K562 (cell line): Measurements from ENCODE around the gene DIO3. TPM values are rescaled to one million over a fixed set of nuclear protein-coding genes. Genes with fewer than 3 reads are reported as not detected.

ENCODE experiments used
- ATAC-seq: fragments of 200-7000 bp; cut with Tn5 transposase; 3 replicates; pipeline ENCODE4 v1.9.1; 2020; ENCODE audit warnings: moderate library complexity
- BruUV-seq: library from RNA; stranded (reverse); fragments of 400-500 nt; replicated peaks from 2 replicates; lab custom pipeline; 2021; lab: Mats Ljungman, UMichigan
- CTCF ChIA-PET: fragments of 300-600 bp; formaldehyde crosslinking; extraction: SDS; loops from one replicate; lab custom pipeline; 2021; ENCODE audit warnings: low intra/inter-chr PET ratio; lab: Yijun Ruan, JAX
- POLR2A ChIA-PET: fragments of 300-600, 350-650 bp; sonication (Branson Sonifier 250); formaldehyde crosslinking; extraction: SDS; loops from one replicate; lab custom pipeline; 2021; ENCODE audit warnings: antibody characterized with exemption, inconsistent platforms; lab: Yijun Ruan, JAX
- DNase-seq, 4 experiments: peaks; one replicate each; pipeline versions ENCODE4 v3.0.0 to v3.0.0-alpha.2; 2011 to 2018; ENCODE audit warnings: low spot score in 3 of 4, mixed read lengths in 3 of 4; ENCODE audit errors: extremely low read depth in 1 of 4
- FAIRE-seq: peaks from 2 replicates; lab custom pipeline; 2011; peaks lifted over from hg19 to GRCh38; lab: Jason Lieb, UNC
- H2AFZ ChIP-seq: 2 replicates; pipeline ENCODE4 v1.6.0; 2011; ENCODE audit warnings: low read depth, low read length, control low read depth, inconsistent platforms
- H3K27ac ChIP-seq: fragments of 200-600 bp; 3 replicates; pipeline ENCODE4 v1.8.0; 2011; ENCODE audit warnings: low read depth, mild to moderate bottlenecking, control low read depth, inconsistent platforms, low read length, moderate library complexity, mixed read lengths; ENCODE audit errors: extremely low read depth
- H3K27me3 ChIP-seq, 2 experiments: fragments of 300-600 bp in 1 of 2; 2 replicates in 1 of 2; 3 replicates in 1 of 2; pipeline versions ENCODE4 v1.6.0 to v1.8.0; 2011; ENCODE audit warnings: inconsistent platforms in 2 of 2, low read length in 2 of 2, mild to moderate bottlenecking in 1 of 2, mixed read lengths in 1 of 2, moderate library complexity in 1 of 2; ENCODE audit not compliant: control insufficient read depth in 2 of 2, insufficient read depth in 2 of 2
- H3K36me3 ChIP-seq: fragments of 300-600 bp; 3 replicates; pipeline ENCODE4 v1.8.0; 2011; ENCODE audit warnings: mild to moderate bottlenecking, low read length, inconsistent platforms; ENCODE audit not compliant: control insufficient read depth, insufficient read depth
- H3K4me1 ChIP-seq, 2 experiments: fragments of 200-600 bp in 1 of 2; replicated peaks in 1 of 2; 2 replicates in 1 of 2; 3 replicates in 1 of 2; pipeline versions ENCODE4 v1.5.1 to v1.8.0; 2011; ENCODE audit warnings: inconsistent platforms in 2 of 2, low read length in 2 of 2, mild to moderate bottlenecking in 1 of 2, mixed read lengths in 1 of 2, moderate library complexity in 1 of 2; ENCODE audit not compliant: control insufficient read depth in 2 of 2, insufficient read depth in 2 of 2
- H3K4me2 ChIP-seq: 2 replicates; pipeline ENCODE4 v1.6.1; 2011; ENCODE audit warnings: low read length, control low read depth, inconsistent platforms, mixed read lengths; ENCODE audit not compliant: insufficient read depth
- H3K4me3 ChIP-seq: fragments of 200-600 bp; sonication (generic), shearing (Covaris generic); 2 replicates; pipeline ENCODE4 v1.5.1; 2016; ENCODE audit warnings: control low read depth, inconsistent platforms
- H3K79me2 ChIP-seq: fragments of 200-600 bp; 3 replicates; pipeline ENCODE4 v1.8.0; 2011; ENCODE audit warnings: low read length, inconsistent platforms; ENCODE audit not compliant: control insufficient read depth, insufficient read depth
- H3K9ac ChIP-seq, 2 experiments: 2 replicates each; pipeline versions ENCODE4 v1.6.0 to v1.6.1; 2011; ENCODE audit warnings: low read depth in 2 of 2, low read length in 2 of 2, control low read depth in 1 of 2, inconsistent platforms in 1 of 2, mild to moderate bottlenecking in 1 of 2, mixed read lengths in 1 of 2; ENCODE audit not compliant: insufficient read depth in 1 of 2
- H3K9me1 ChIP-seq: one replicate; pipeline ENCODE4 v1.6.0; 2011; ENCODE audit warnings: inconsistent platforms, mild to moderate bottlenecking, low read length, moderate library complexity; ENCODE audit not compliant: control insufficient read depth, insufficient read depth
- H3K9me3 ChIP-seq: replicated peaks from 2 replicates; pipeline ENCODE4 v1.5.1; 2011; ENCODE audit warnings: low read depth, low read length, inconsistent platforms; ENCODE audit not compliant: control insufficient read depth, insufficient read depth
- H4K20me1 ChIP-seq: replicated peaks from 2 replicates; pipeline ENCODE4 v1.6.1; 2011; ENCODE audit warnings: low read length, inconsistent platforms, mixed read lengths; ENCODE audit not compliant: control insufficient read depth, insufficient read depth
- BCL6 ChIP-seq: fragments of 250-450 bp; sonication (Bioruptor Pico); IDR thresholded peaks from 2 replicates; pipeline ENCODE4 v1.4.0; 2020
- ELF4 ChIP-seq: fragments of 450-650 bp; formaldehyde crosslinking; IDR thresholded peaks from 2 replicates; pipeline ENCODE4 v1.4.0; 2022; ENCODE audit warnings: missing genetic modification characterization
- ESRRA ChIP-seq: fragments of 450-650 bp; IDR thresholded peaks from 2 replicates; pipeline ENCODE4 v1.6.1; 2014; ENCODE audit warnings: low read depth, mild to moderate bottlenecking, moderate library complexity, borderline replicate concordance
- HDAC3 ChIP-seq: fragments of 450-650 bp; IDR thresholded peaks from 2 replicates; pipeline ENCODE4 v1.6.1; 2018; ENCODE audit warnings: borderline replicate concordance, mild to moderate bottlenecking, moderate library complexity; ENCODE audit not compliant: partially characterized antibody
- HDAC6 ChIP-seq: IDR thresholded peaks from 2 replicates; pipeline ENCODE4 v1.6.1; 2012; ENCODE audit warnings: low read depth, mild to moderate bottlenecking, control low read depth, inconsistent platforms, low read length, moderate library complexity
- NR2C1 ChIP-seq, 2 experiments: fragments of 450-650 bp; IDR thresholded peaks; 2 replicates each; pipeline ENCODE4 v1.6.1; 2017; ENCODE audit warnings: mild to moderate bottlenecking in 2 of 2, antibody characterized with exemption in 1 of 2, inconsistent platforms in 1 of 2, missing compliant biosample characterization in 1 of 2, missing genetic modification characterization in 1 of 2
- POLR2H ChIP-seq: IDR thresholded peaks from 2 replicates; pipeline ENCODE4 v1.6.1; 2016; ENCODE audit warnings: missing genetic modification characterization, low read depth, mild to moderate bottlenecking, control low read depth, missing compliant biosample characterization, moderate library complexity
- PPARD ChIP-seq: fragments of 250-450 bp; sonication (Bioruptor Pico); IDR thresholded peaks from 2 replicates; pipeline ENCODE4 v1.8.0; 2022; ENCODE audit warnings: inconsistent platforms, mild to moderate bottlenecking, moderate library complexity
- SMC3 ChIP-seq: conservative IDR thresholded peaks from 2 replicates; pipeline ENCODE4 v1.6.1; 2011; ENCODE audit warnings: low read depth, low read length, improper control_type of control experiment; ENCODE audit not compliant: insufficient read depth
- WGBS: fragments of 100-300 bp; shearing (Covaris generic); methylation state at CpG from one replicate; pipeline ENCODE4 v1.1.6; 2016; ENCODE audit warnings: low coverage, mixed read lengths; ENCODE audit not compliant: insufficient coverage; ENCODE audit errors: missing lambda C conversion rate; 5-methylcytosine and 5-hydroxymethylcytosine counted together
- in situ Hi-C: fragments of 300-500 bp; cut with MboI; formaldehyde crosslinking; loops from 4 replicates; pipeline ENCODE4 v1.15.0; 2018; ENCODE audit warnings: inconsistent platforms, mixed read lengths
- intact Hi-C: fragments of 100-400 bp; cut with micrococcal nuclease; formaldehyde crosslinking; loops from 2 replicates; pipeline ENCODE4 v1.14.2; 2022
- polyA plus RNA-seq, 8 experiments: library from polyadenylated mRNA; depleted of rRNA in 4 of 8; stranded (reverse) in 5 of 8; unstranded in 3 of 8; fragments of >200 nt; fragmentation: Nextera tagmentation in 2 of 8; fragmentation: Illumina TruSeq in 1 of 8; extraction: Ambion mirVana in 2 of 8; extraction: Trizol in 1 of 8; gene quantifications; 2 replicates each; pipeline versions ENCODE4 v1.2.1 to v1.2.3, GENCODE V29; 2011 to 2014; ENCODE audit warnings: inconsistent platforms in 1 of 8, missing spikeins in 1 of 8
- total RNA-seq, 7 experiments: library from RNA; depleted of rRNA in 6 of 7; stranded (reverse); fragments of >200 nt in 6 of 7; fragmentation: Illumina TruSeq in 2 of 7; extraction: Trizol in 2 of 7; gene quantifications; 2 replicates each; pipeline versions ENCODE4 v1.2.1 to v1.2.3, GENCODE V29; 2011 to 2021; ENCODE audit warnings: low replicate concordance in 1 of 7
- TF ChIP-seq, protein P1 (sequence below): fragments of 450-650 bp; IDR thresholded peaks from 2 replicates; pipeline ENCODE4 v1.6.1; 2017; ENCODE audit warnings: mild to moderate bottlenecking, moderate library complexity
- TF ChIP-seq, protein P2 (sequence below): sonication (generic); formaldehyde crosslinking; IDR thresholded peaks from 2 replicates; pipeline ENCODE4 v1.8.0; 2022; ENCODE audit warnings: mild to moderate bottlenecking, missing genetic modification reagents
- TF ChIP-seq, protein P3 (sequence below): fragments of 250-450 bp; sonication (Bioruptor Pico); IDR thresholded peaks from 2 replicates; pipeline ENCODE4 v1.4.0; 2020; ENCODE audit warnings: mild to moderate bottlenecking, moderate library complexity

Gene DIO3
- total and polyA plus RNA-seq, 9 of the 15 experiments (the other 6 are each of a cell fraction or from before 2014, with no cell fraction given): not detected

DNA sequence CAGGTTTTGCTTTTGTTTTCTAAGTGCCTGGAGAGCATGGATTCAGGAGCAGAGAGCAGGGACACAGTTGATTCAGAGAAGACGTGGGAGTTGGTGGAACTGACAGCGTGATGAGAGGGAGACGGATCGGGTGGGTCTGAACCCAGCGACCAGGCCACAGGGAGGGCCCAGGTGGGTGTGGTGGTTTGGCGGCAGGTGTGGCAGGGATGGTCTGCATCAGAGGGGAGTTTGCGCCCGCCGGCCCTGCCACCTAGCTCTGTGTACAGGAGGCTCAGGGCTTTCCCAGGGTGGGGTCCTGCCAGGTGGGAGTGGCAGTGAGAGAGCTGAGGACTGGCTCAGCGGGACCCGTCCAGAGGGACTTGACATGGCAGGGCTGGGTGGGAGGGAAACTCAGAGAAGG, 33.3 kb upstream of the DIO3 start (continued):
- TF ChIP-seq, protein P1, sequence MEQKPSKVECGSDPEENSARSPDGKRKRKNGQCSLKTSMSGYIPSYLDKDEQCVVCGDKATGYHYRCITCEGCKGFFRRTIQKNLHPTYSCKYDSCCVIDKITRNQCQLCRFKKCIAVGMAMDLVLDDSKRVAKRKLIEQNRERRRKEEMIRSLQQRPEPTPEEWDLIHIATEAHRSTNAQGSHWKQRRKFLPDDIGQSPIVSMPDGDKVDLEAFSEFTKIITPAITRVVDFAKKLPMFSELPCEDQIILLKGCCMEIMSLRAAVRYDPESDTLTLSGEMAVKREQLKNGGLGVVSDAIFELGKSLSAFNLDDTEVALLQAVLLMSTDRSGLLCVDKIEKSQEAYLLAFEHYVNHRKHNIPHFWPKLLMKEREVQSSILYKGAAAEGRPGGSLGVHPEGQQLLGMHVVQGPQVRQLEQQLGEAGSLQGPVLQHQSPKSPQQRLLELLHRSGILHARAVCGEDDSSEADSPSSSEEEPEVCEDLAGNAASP: no peak
- TF ChIP-seq PPARD (CRISPR knock-in tag) (no peak), ELF4 (CRISPR knock-in tag) (no peak), HDAC3 (no peak), ESRRA (no peak), BCL6 (CRISPR knock-in tag) (no peak), SMC3 (no peak), NR2C1 (IDR thresholded peaks at IDR 0.05) (no peak), NR2C1 (tag; IDR thresholded peaks at IDR 0.05) (no peak)
- TF ChIP-seq, all 486 proteins: peak for 0

DNA sequence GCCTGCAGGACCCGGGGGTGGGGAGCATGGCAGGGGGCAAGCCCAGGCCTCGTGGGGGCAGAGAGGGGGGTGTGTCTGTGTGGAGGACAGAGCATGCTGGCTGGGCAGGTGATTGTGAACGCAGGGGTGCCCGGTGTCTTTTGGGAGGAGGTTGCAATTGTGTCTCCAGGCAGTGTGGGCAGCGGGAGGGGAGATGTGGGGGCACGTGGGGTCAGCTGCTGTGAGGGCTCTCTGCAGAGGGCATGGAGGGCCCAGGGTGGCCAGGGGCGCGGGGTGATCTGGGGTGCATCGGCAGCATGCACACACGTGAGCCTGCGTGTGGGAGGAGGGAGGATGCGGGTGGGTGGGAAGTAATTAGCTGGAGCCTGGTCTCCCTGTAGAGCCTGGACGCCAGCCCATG, 32.2 kb upstream of the DIO3 start:
- Histone ChIP-seq H3K27me3 (peaks cover 0 to 34% of the 10 kb centered on the region in 2 experiments; a peak in 3 of 5 replicates), H3K4me3 (no peak overlapping the region), H3K9ac (no peak overlapping the region), H3K4me1 (peaks cover 0 to 18% of the 10 kb centered on the region in 2 experiments; a peak in 2 of 5 replicates), H3K4me2 (no peak overlapping the region), H4K20me1 (no peaks in the 10 kb centered on the region; the same call in 1 of the 2 replicates), H3K9me1 (no peaks in the 10 kb centered on the region), H3K36me3 (no peaks in the 10 kb centered on the region), H3K27ac (no peak overlapping the region), H2AFZ (no peak overlapping the region), H3K9me3 (no peaks in the 10 kb centered on the region), H3K79me2 (no peaks in the 10 kb centered on the region)
- CTCF ChIA-PET: no interaction called here
- in situ Hi-C loops (no loop called here), intact Hi-C loops (no loop called here)
- DNase-seq: no peak
- ATAC-seq: no peak
- 0% methylated on average over 2 of the region's 13 CpGs for WGBS
- FAIRE-seq: no peak
- BruUV-seq: no TSS peak
- POLR2A ChIA-PET: no interaction called here
- TF ChIP-seq HDAC6: no peak
- TF ChIP-seq, protein P2, sequence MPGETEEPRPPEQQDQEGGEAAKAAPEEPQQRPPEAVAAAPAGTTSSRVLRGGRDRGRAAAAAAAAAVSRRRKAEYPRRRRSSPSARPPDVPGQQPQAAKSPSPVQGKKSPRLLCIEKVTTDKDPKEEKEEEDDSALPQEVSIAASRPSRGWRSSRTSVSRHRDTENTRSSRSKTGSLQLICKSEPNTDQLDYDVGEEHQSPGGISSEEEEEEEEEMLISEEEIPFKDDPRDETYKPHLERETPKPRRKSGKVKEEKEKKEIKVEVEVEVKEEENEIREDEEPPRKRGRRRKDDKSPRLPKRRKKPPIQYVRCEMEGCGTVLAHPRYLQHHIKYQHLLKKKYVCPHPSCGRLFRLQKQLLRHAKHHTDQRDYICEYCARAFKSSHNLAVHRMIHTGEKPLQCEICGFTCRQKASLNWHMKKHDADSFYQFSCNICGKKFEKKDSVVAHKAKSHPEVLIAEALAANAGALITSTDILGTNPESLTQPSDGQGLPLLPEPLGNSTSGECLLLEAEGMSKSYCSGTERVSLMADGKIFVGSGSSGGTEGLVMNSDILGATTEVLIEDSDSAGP (CRISPR knock-in tag): no peak
- no peak for TF ChIP-seq POLR2H (tag)
- TF ChIP-seq, protein P3, sequence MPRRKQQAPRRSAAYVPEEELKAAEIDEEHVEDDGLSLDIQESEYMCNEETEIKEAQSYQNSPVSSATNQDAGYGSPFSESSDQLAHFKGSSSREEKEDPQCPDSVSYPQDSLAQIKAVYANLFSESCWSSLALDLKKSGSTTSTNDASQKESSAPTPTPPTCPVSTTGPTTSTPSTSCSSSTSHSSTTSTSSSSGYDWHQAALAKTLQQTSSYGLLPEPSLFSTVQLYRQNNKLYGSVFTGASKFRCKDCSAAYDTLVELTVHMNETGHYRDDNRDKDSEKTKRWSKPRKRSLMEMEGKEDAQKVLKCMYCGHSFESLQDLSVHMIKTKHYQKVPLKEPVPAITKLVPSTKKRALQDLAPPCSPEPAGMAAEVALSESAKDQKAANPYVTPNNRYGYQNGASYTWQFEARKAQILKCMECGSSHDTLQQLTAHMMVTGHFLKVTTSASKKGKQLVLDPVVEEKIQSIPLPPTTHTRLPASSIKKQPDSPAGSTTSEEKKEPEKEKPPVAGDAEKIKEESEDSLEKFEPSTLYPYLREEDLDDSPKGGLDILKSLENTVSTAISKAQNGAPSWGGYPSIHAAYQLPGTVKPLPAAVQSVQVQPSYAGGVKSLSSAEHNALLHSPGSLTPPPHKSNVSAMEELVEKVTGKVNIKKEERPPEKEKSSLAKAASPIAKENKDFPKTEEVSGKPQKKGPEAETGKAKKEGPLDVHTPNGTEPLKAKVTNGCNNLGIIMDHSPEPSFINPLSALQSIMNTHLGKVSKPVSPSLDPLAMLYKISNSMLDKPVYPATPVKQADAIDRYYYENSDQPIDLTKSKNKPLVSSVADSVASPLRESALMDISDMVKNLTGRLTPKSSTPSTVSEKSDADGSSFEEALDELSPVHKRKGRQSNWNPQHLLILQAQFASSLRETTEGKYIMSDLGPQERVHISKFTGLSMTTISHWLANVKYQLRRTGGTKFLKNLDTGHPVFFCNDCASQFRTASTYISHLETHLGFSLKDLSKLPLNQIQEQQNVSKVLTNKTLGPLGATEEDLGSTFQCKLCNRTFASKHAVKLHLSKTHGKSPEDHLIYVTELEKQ (CRISPR knock-in tag): no peak
